Progenitor cell of endocrine pancreas (in vitro differentiated cells): ENCODE data around the gene RBM19. TPM values are rescaled to one million over a fixed set of nuclear protein-coding genes. Genes with fewer than 3 reads are reported as not detected.

Source experiments
- DNase-seq: peaks from one replicate; pipeline ENCODE4 v3.0.0; 2021; ENCODE audit warnings: low spot score; ENCODE audit not compliant: unreplicated experiment
- H3K27ac Mint-ChIP-seq: 2 replicates; pipeline ENCODE4 v1.8.0; 2021; ENCODE audit warnings: mild to moderate bottlenecking, moderate library complexity, mixed read lengths
- H3K27me3 Mint-ChIP-seq: 2 replicates; pipeline ENCODE4 v1.8.0; 2021; ENCODE audit warnings: mixed read lengths
- H3K36me3 Mint-ChIP-seq: 2 replicates; pipeline ENCODE4 v1.8.0; 2022; ENCODE audit warnings: mixed read lengths; ENCODE audit not compliant: insufficient read depth
- H3K4me1 Mint-ChIP-seq: 2 replicates; pipeline ENCODE4 v1.8.0; 2021; ENCODE audit warnings: low read depth, mixed read lengths
- H3K4me3 Mint-ChIP-seq: 2 replicates; pipeline ENCODE4 v1.8.0; 2021; ENCODE audit warnings: low read depth, mild to moderate bottlenecking, moderate library complexity, mixed read lengths
- H3K9me3 Mint-ChIP-seq: 2 replicates; pipeline ENCODE4 v1.8.0; 2021; ENCODE audit warnings: low read depth, mixed read lengths
- CTCF ChIP-seq: fragments of 200-600 bp; sonication (generic); IDR thresholded peaks from one replicate; pipeline ENCODE4 v1.5.0; 2021; ENCODE audit warnings: antibody characterized with exemption, mild to moderate bottlenecking; ENCODE audit not compliant: unreplicated experiment
- total RNA-seq: library from RNA; stranded (reverse); gene quantifications from 2 replicates; pipeline ENCODE4 v1.2.1, GENCODE V29; 2021

RBM19 gene
- total RNA-seq, 1 donor from 2014 or later = 39.4 TPM

DNA sequence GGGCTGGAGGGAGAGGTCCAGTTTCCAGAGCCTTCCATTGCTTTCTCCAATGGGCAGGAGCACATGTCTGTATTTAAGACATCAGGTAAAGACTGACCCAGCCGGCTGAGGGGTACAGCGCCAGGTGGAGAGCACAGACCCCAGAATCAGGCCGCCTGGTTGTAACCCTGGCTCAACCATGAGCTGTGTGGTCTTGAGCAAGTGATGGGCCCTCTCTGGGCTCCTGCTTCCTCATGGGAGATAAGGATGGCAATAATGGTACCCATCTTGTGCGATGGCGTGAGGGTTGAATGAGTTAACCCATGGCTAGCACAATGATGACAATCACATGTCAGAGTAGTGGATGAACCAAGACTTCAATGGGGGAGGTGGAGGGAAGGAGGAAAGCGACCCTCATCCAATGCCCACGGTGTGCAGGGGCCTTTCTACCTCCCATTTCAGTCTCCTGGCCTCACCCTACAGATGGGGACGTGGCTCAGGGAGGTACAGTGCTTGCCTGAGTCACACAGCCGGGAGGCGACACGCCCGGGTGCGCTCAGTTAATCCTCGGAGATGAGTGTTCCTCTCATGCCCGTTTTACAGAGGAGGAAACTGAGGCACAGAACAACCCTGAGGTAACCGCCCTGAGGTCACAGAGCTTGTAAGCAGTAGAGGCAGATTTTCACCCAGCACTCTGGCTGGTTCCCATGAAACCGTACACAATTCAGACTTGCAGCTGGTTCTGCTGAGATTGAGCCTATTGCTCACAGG is 163.9 kb downstream of the RBM19 start:
- DNase-seq = no peak
- Mint-ChIP-seq H3K36me3 (peaks cover 2% of the 10 kb centered on the region), H3K27ac (peak overlapping the region; percentile 37), H3K27me3 (peaks cover 36% of the 10 kb centered on the region), H3K4me3 (no peak overlapping the region), H3K9me3 (peaks cover 5% of the 10 kb centered on the region), H3K4me1 (no peaks in the 10 kb centered on the region)
- no peak for TF ChIP-seq CTCF

DNA sequence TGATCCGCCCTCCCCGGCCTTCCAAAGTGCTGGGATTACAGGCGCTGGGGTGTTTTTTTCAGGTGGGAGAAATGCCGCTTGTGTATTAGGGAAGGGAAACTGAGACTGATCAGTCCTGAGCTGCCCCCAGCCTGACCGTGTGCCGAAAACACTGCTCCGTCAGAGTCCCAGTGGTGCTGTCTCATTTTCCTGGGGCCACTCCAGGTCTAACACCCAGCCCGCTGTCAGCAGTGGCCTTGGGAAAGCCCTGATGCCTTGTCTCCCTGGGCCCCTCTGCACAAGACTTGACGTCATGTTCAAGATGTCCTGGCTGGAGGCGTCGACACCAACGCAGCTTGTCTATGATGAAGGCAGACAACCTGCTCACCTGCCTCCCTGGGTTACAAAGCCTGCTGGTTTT is 165.9 kb downstream of the RBM19 start:
- Mint-ChIP-seq H3K4me1 (no peaks in the 10 kb centered on the region), H3K27ac (no peak overlapping the region), H3K36me3 (no peaks in the 10 kb centered on the region), H3K9me3 (no peaks in the 10 kb centered on the region), H3K27me3 (peaks cover 39% of the 10 kb centered on the region), H3K4me3 (no peak overlapping the region)
- no peak for TF ChIP-seq CTCF
- no peak for DNase-seq

DNA sequence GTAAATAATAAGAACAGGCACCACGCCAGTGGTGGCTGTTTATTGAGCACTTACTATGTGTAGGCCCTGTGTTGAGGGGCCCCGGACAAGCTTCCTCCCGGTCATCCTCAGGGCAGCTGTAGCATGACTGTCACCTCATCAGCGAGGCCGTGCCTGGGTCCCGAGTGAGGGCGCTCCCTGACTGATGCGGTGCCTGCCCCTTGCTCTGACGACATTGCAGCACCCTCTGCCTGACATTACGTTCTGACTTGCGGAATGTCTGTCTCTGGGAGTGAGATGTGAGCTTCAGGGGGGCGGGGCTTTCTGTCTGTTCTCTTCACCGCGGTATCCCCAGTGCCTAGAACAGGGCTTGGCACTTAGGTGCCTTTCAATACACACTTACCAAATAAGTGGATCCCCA is 167.6 kb downstream of the RBM19 start:
- Mint-ChIP-seq H3K36me3 (no peaks in the 10 kb centered on the region), H3K27ac (no peak overlapping the region), H3K27me3 (peaks cover 49% of the 10 kb centered on the region), H3K9me3 (no peaks in the 10 kb centered on the region), H3K4me1 (peaks cover 2% of the 10 kb centered on the region), H3K4me3 (no peak overlapping the region)
- no peak for TF ChIP-seq CTCF
- DNase-seq = no peak

DNA sequence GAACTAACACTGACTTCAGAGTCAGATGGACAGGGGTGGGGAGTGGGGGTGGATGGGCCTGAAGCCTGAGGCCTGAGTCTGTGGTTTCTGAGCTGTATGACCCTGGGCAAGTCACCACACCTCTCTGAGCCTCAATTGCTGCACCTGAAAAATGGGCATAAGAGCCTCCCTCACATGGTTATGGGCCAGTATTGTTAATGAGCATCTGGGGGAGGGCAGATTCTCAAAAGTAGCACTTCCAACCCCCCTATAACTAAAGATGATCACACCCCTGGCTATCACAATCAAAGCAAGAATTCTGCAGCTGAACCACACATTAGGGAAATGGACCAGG is 168.6 kb downstream of the RBM19 start:
- Mint-ChIP-seq H3K36me3 (no peaks in the 10 kb centered on the region), H3K4me3 (no peak overlapping the region), H3K27me3 (peaks cover 58% of the 10 kb centered on the region), H3K4me1 (peaks cover 2% of the 10 kb centered on the region), H3K9me3 (no peaks in the 10 kb centered on the region), H3K27ac (no peak overlapping the region)
- DNase-seq = no peak
- TF ChIP-seq CTCF = no peak

DNA sequence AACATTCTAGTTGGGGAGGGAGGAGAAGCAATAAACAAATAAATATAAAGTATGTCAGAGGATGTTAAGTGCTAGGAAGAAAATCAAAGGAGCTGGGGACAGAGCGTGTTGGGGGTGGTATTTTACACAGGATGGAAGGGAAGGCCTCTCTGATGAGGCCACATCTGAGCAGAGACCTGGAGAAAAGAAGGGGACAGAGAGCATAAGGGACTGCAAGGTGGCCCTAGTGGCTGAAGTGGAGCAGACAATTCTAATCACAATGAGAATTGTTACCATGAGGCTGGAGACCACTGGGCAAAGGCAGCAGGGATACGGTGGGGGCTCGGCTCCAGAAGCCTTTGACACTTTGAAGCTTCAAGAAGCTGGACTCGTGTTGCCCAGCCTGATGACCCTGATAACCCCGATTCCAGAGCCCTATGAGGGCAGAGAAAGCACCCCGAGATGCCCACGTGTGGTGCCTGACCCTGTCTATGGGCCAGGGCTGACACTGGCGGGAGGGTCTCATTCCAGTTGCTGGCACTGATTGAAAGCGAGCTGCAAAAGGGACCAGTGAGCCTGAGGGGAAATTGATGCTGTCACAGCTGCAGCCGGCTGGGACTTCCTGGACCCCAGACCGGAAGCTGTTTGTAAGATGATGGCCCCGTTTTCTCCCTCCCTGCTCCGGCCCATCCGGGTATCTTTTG is 169.1 kb downstream of the RBM19 start:
- Mint-ChIP-seq H3K9me3 (no peaks in the 10 kb centered on the region), H3K27ac (no peak overlapping the region), H3K36me3 (no peaks in the 10 kb centered on the region), H3K27me3 (peaks cover 55% of the 10 kb centered on the region), H3K4me3 (no peak overlapping the region), H3K4me1 (peaks cover 2% of the 10 kb centered on the region)
- TF ChIP-seq CTCF = no peak
- DNase-seq = no peak
